Measurements from ENCODE around the gene RNF19B. TPM values are rescaled to one million over a fixed set of nuclear protein-coding genes. Genes with fewer than 3 reads are reported as not detected.

The RNF19B gene
- polyA plus RNA-seq (2012; ENCODE audit: missing spikeins), result 16.5 TPM

- peak; percentile 96 for DNase-seq (ENCODE audit: insufficient read length)
- peak; percentile 98 for FAIRE-seq
- TF ChIP-seq POLR2A (IDR thresholded peaks at IDR 0.05; ENCODE audit: low read depth, low read length), result peak; percentile 99
- TF ChIP-seq POLR2AphosphoS5 (IDR thresholded peaks at IDR 0.05; ENCODE audit: low read depth, low read length), result peak; percentile 96
- peak; percentile 55; the same call in 1 of the 2 replicates for TF ChIP-seq TAF1 (IDR thresholded peaks at IDR 0.05; ENCODE audit: borderline replicate concordance, low read depth, low read length)
Measured at GRCh38 chr1:32964461-32965250, at the start of gene RNF19B. Gene RNF19B (minus strand): TSS chr1:32964809. CDS start chr1:32964685, 124 bp downstream.

GRCh38 chr1:33013791-33014190 is 49.2 kb upstream of the RNF19B start:
- no peak for FAIRE-seq

GRCh38 chr1:33012165-33012564 is 47.6 kb upstream of the RNF19B start:
- FAIRE-seq (no peak), DNase-seq (ENCODE audit: insufficient read length) (no peak)
- no peak for TF ChIP-seq TAF1 (IDR thresholded peaks at IDR 0.05; ENCODE audit: borderline replicate concordance, low read depth, low read length)
- TF ChIP-seq POLR2A (IDR thresholded peaks at IDR 0.05; ENCODE audit: low read depth, low read length), result no peak
- no peak for TF ChIP-seq POLR2AphosphoS5 (IDR thresholded peaks at IDR 0.05; ENCODE audit: low read depth, low read length)

More at GRCh38 chr1:33013791-33014190, 49.2 kb upstream of the RNF19B start:
- DNase-seq (ENCODE audit: insufficient read length), result no peak
- TF ChIP-seq TAF1 (IDR thresholded peaks at IDR 0.05; ENCODE audit: borderline replicate concordance, low read depth, low read length), result no peak
- no peak for TF ChIP-seq POLR2A (IDR thresholded peaks at IDR 0.05; ENCODE audit: low read depth, low read length)
- no peak for TF ChIP-seq POLR2AphosphoS5 (IDR thresholded peaks at IDR 0.05; ENCODE audit: low read depth, low read length)

GRCh38 chr1:33010932-33011731 is 46.5 kb upstream of the RNF19B start:
- no peak for FAIRE-seq
- TF ChIP-seq POLR2A (IDR thresholded peaks at IDR 0.05; ENCODE audit: low read depth, low read length), result no peak
- no peak for TF ChIP-seq TAF1 (IDR thresholded peaks at IDR 0.05; ENCODE audit: borderline replicate concordance, low read depth, low read length)
- no peak for TF ChIP-seq POLR2AphosphoS5 (IDR thresholded peaks at IDR 0.05; ENCODE audit: low read depth, low read length)

GRCh38 chr1:33009561-33009960 is 45.0 kb upstream of the RNF19B start:
- FAIRE-seq, result no peak
- TF ChIP-seq POLR2A (IDR thresholded peaks at IDR 0.05; ENCODE audit: low read depth, low read length), result no peak
- no peak for TF ChIP-seq TAF1 (IDR thresholded peaks at IDR 0.05; ENCODE audit: borderline replicate concordance, low read depth, low read length)
- TF ChIP-seq POLR2AphosphoS5 (IDR thresholded peaks at IDR 0.05; ENCODE audit: low read depth, low read length), result no peak
- DNase-seq (ENCODE audit: insufficient read length), result no peak

More at GRCh38 chr1:33010932-33011731, 46.5 kb upstream of the RNF19B start:
- no peak for DNase-seq (ENCODE audit: insufficient read length)

- DNase-seq (ENCODE audit: insufficient read length) (no peak), FAIRE-seq (no peak)
- TF ChIP-seq TAF1 (IDR thresholded peaks at IDR 0.05; ENCODE audit: borderline replicate concordance, low read depth, low read length), result no peak
- no peak for TF ChIP-seq POLR2AphosphoS5 (IDR thresholded peaks at IDR 0.05; ENCODE audit: low read depth, low read length)
- no peak for TF ChIP-seq POLR2A (IDR thresholded peaks at IDR 0.05; ENCODE audit: low read depth, low read length)
Measured at GRCh38 chr1:33008051-33008914, 43.7 kb upstream of the RNF19B start.

- FAIRE-seq (no peak), DNase-seq (ENCODE audit: insufficient read length) (no peak)
- TF ChIP-seq TAF1 (IDR thresholded peaks at IDR 0.05; ENCODE audit: borderline replicate concordance, low read depth, low read length), result no peak
- no peak for TF ChIP-seq POLR2A (IDR thresholded peaks at IDR 0.05; ENCODE audit: low read depth, low read length)
- TF ChIP-seq POLR2AphosphoS5 (IDR thresholded peaks at IDR 0.05; ENCODE audit: low read depth, low read length), result no peak
Measured at GRCh38 chr1:33007190-33008050, 42.8 kb upstream of the RNF19B start.

- no peak for DNase-seq (ENCODE audit: insufficient read length)
- no peak for TF ChIP-seq POLR2A (IDR thresholded peaks at IDR 0.05; ENCODE audit: low read depth, low read length)
- FAIRE-seq, result no peak
Measured at GRCh38 chr1:33005838-33006421, 41.3 kb upstream of the RNF19B start.

GRCh38 chr1:33005117-33005837 is 40.7 kb upstream of the RNF19B start:
- TF ChIP-seq TAF1 (IDR thresholded peaks at IDR 0.05; ENCODE audit: borderline replicate concordance, low read depth, low read length) (no peak), POLR2AphosphoS5 (IDR thresholded peaks at IDR 0.05; ENCODE audit: low read depth, low read length) (no peak), POLR2A (IDR thresholded peaks at IDR 0.05; ENCODE audit: low read depth, low read length) (no peak)

More at GRCh38 chr1:33005117-33005837, 40.7 kb upstream of the RNF19B start:
- no peak for DNase-seq (ENCODE audit: insufficient read length)
- FAIRE-seq, result no peak
